A673 (cell line): Measurements from ENCODE around the gene MVB12B.

Experiments
- EZH2 ChIP-seq: fragments of 200-600 bp; sonication (generic); IDR thresholded peaks from 2 replicates; pipeline ENCODE4 v1.6.1; 2017; ENCODE audit warnings: borderline replicate concordance, low read depth, mild to moderate bottlenecking, mixed read lengths, antibody characterized with exemption, low read length; ENCODE audit not compliant: poor library complexity, severe bottlenecking
- TF ChIP-seq, protein P1 (sequence below): fragments of 300-800, 200-600 bp; sonication (generic); conservative IDR thresholded peaks from 2 replicates; pipeline ENCODE4 v1.5.1; 2017; ENCODE audit warnings: low read depth, mild to moderate bottlenecking, antibody characterized with exemption, low read length, moderate library complexity, mixed read lengths

DNA sequence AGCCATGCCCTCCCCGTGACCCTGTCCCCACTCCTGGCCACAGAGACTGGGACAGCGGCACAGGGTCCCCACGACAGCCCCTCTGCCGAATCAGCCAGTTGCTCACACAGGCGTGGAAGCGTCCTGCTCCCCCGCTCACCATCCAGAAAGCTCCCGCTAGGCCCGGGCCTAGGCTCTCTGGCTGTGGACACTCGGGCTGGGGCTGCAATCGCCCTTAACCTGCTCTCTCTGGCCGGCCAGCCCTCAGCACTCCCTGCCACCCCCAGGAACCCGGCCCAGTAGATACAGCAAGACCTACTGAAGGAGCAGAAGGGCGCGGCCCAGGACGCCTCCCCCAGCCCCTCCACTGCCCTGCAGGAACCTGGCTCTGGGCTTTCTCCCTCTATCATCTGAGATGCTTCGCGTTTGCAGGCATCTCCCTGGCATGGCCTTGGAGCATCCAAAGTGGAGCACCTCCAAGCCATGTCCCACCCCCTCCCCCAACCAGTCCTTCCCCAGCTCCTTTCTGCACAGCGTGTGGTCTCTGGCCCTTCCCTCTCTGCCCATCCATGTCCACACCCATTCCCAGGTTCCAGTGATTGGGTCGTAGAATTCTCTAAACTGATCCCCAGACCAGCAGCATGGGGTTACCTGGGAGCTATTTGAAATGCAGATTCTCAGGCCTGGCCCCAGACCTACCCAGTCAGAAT, 173.4 kb downstream of the MVB12B start:
- TF ChIP-seq, protein P1, sequence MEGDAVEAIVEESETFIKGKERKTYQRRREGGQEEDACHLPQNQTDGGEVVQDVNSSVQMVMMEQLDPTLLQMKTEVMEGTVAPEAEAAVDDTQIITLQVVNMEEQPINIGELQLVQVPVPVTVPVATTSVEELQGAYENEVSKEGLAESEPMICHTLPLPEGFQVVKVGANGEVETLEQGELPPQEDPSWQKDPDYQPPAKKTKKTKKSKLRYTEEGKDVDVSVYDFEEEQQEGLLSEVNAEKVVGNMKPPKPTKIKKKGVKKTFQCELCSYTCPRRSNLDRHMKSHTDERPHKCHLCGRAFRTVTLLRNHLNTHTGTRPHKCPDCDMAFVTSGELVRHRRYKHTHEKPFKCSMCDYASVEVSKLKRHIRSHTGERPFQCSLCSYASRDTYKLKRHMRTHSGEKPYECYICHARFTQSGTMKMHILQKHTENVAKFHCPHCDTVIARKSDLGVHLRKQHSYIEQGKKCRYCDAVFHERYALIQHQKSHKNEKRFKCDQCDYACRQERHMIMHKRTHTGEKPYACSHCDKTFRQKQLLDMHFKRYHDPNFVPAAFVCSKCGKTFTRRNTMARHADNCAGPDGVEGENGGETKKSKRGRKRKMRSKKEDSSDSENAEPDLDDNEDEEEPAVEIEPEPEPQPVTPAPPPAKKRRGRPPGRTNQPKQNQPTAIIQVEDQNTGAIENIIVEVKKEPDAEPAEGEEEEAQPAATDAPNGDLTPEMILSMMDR: no peak
- TF ChIP-seq EZH2: no peak
